Activated CD4-positive, alpha-beta T cell treated with anti-CD3 and anti-CD28 coated beads, Interleukin-2, amount 10 ng/mL, durations not matched to agents 7 days and 5 days (primary cell): ENCODE measurements around the gene ZGLP1. TPM values are rescaled to one million over a fixed set of nuclear protein-coding genes. Genes with fewer than 3 reads are reported as not detected.

Experiments used
- CTCF ChIA-PET: fragments of 350-600 bp; sonication (Branson Sonifier 250); formaldehyde crosslinking; loops from one replicate; lab custom pipeline; 2021; ENCODE audit warnings: antibody characterized with exemption; lab: Charles Lee
- POLR2A ChIA-PET: fragments of 350-600 bp; sonication (Branson Sonifier 250); formaldehyde crosslinking; loops from one replicate; lab custom pipeline; 2021; ENCODE audit warnings: antibody characterized with exemption; lab: Charles Lee
- DNase-seq: peaks from one replicate; pipeline ENCODE4 v3.0.0-alpha.2; 2020
- H3K27ac Mint-ChIP-seq: one replicate; pipeline ENCODE4 v1.8.0; 2021; ENCODE audit warnings: mild to moderate bottlenecking, moderate library complexity, mixed read lengths
- H3K27me3 Mint-ChIP-seq: one replicate; pipeline ENCODE4 v1.8.0; 2021; ENCODE audit warnings: mixed read lengths
- H3K36me3 Mint-ChIP-seq: one replicate; pipeline ENCODE4 v1.8.0; 2021; ENCODE audit warnings: low read depth, mixed read lengths
- H3K4me1 Mint-ChIP-seq: one replicate; pipeline ENCODE4 v1.8.0; 2021; ENCODE audit warnings: mixed read lengths
- H3K4me3 Mint-ChIP-seq: one replicate; pipeline ENCODE4 v1.8.0; 2021; ENCODE audit warnings: mild to moderate bottlenecking, moderate library complexity, mixed read lengths
- H3K9me3 Mint-ChIP-seq: one replicate; pipeline ENCODE4 v1.8.0; 2021; ENCODE audit warnings: mixed read lengths
- total RNA-seq, 2 experiments: library from RNA; stranded (reverse); gene quantifications; one replicate each; pipeline ENCODE4 v1.2.3, GENCODE V29; 2021

The ZGLP1 gene
- total RNA-seq, 2 experiments from 2014 or later: 1.6 to 3.4 TPM

DNA sequence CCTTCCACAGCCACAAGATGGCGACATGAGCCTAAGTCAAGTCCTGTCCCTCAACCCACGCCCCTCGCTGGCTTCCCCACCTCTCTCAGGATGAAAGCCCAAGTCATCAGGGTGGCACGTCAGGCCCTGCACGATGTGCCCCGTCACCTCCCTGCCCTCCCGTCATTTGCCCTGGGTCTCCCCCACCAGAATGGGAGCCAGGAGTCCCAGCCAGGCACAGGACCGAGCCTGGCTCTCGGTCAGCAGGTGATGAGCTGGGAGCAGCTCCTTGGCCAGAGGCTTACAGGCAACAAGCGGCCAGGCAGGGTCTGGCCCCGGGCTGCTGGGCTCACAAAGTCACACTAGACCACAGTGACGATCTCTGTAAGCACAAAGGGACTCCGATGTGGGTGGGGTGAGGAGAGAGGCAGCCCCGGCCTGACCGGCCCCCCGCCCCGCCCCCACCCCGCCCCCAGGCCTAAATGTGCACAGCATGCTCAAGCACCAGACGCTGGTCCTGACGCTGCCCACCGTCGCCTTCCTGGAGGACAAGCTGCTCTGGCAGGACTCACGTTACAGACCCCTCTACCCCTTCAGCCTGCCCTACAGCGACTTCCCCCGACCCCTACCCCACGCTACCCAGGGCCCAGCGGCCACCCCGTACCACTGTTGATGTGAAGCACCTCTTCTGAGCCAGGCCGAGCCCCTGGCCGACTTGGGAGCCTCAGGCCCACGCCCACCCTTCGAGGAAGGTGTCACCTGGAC lies 50.3 kb downstream of the ZGLP1 start:
- Mint-ChIP-seq H3K27ac (peak overlapping the region; percentile 64), H3K9me3 (no peaks in the 10 kb centered on the region), H3K27me3 (no peaks in the 10 kb centered on the region), H3K4me3 (no peak overlapping the region), H3K36me3 (peaks cover 38% of the 10 kb centered on the region), H3K4me1 (peaks cover 23% of the 10 kb centered on the region)
- POLR2A ChIA-PET: interaction anchor here (0.6 to 1.6 kb wide), 2 partner anchors 12 to 134 kb away, joined by 3 to 9 read pairs; partner anchors contain the start of gene ICAM1
- CTCF ChIA-PET: interaction anchor here (0.5 to 9.3 kb wide), 43 partner anchors 9 to 362 kb away, joined by 3 to 148 read pairs (median 5); partner anchors contain the start of genes CDC37, EIF3G, ICAM1 and ICAM4
- peak; percentile 95 for DNase-seq

DNA sequence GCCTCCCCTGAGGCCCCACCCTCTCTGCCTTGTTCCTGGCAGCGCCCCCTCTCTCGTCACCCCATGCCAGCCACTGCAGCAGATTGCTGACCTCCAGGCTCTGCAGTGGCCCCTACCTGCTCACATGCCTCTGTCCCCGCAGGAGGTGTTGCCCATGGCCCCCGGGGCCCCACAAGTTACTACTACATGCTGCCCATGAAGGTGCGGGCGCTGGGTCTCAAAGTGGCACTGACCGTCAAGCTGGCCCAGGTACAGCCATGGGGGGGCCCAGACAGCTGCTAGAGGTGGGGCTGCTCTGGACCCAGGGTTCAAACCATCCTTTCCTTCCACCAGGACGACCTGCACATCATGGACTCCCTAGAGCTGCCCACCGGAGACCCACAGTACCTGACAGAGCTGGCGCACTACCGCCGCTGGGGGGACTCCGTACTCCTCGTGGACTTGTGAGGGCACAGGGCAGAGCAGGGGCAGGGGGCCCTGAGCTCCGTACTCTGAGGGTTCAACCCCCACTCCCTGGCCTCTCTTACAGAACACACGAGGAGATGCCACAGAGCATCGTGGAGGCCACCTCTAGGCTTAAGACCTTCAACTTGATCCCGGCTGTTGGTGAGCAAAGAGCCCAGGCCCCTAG lies 51.4 kb downstream of the ZGLP1 start:
- DNase-seq: no peak
- H3K9me3 Mint-ChIP-seq: no peaks in the 10 kb centered on the region
- CTCF ChIA-PET: interaction anchor here (0.6 to 9.3 kb wide), 41 partner anchors 8 to 327 kb away, joined by 3 to 148 read pairs (median 5); partner anchors contain the start of genes CDC37, EIF3G, ICAM1 and ICAM4
- H3K4me3 Mint-ChIP-seq: no peak overlapping the region
- H3K27ac Mint-ChIP-seq: no peak overlapping the region
- H3K27me3 Mint-ChIP-seq: no peaks in the 10 kb centered on the region
- peaks cover 42% of the 10 kb centered on the region for H3K36me3 Mint-ChIP-seq
- H3K4me1 Mint-ChIP-seq: peaks cover 29% of the 10 kb centered on the region
- POLR2A ChIA-PET: interaction anchor here (0.6 kb wide), 1 partner anchor 135 kb away, joined by 3 read pairs; no protein-coding TSS in a partner anchor

DNA sequence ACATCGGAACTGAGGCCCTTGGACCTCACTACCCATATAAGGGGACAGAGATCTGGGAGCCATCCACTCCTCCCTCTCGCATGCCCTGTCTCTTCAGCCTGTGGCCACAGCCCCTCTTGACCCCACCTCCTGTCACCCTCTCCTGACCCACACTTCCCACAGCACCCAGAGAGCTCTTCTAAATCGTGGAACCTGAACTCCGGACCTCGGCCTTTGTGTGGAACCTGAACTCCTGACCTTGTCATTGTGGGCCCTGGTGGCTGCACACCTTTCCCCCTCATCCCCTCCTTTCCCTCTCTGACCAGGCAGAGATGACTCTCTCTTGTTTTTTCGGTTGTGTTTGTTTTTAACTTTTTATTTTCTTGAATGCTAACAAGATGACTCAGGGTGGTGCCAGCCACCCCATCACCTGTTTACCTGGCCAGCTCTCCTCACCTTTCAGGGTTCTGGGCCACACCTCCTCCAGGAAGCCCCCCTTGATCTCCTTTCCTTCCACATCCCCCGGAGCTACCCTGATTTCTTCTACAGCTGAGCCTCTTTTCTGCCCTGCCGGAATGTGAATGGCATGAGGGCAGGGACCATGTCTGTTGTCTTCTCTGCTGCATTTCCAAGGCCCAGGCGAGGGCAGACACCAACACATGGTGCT lies 52.5 kb downstream of the ZGLP1 start:
- no peaks in the 10 kb centered on the region for H3K27me3 Mint-ChIP-seq
- peaks cover 35% of the 10 kb centered on the region for H3K4me1 Mint-ChIP-seq
- ChIA-PET POLR2A (no interaction called here), CTCF (interaction anchor here (2.9 to 9.3 kb wide), 4 partner anchors 134 to 159 kb away, joined by 13 to 148 read pairs (median 18); partner anchors contain the start of gene CDC37)
- peak overlapping the region; percentile 52 for H3K27ac Mint-ChIP-seq
- H3K9me3 Mint-ChIP-seq: no peaks in the 10 kb centered on the region
- no peak overlapping the region for H3K4me3 Mint-ChIP-seq
- peaks cover 46% of the 10 kb centered on the region for H3K36me3 Mint-ChIP-seq
- DNase-seq: no peak

DNA sequence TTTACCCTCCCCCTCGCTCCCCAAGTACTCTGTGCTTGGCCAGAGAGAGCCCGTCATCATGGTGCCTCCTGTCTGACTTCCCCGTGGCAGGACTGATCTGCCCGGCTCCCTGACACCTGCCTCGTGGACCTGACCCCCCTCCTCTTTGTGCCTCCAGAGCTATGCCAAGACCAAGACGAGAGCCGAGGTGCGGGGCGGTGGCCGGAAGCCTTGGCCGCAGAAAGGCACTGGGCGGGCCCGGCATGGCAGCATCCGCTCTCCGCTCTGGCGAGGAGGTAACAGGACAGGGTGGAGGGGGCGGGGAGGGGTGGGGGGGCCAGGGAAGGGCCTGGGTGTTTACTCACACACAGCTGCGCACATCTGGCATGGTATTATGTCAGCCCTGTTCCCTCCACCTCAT lies 53.1 kb downstream of the ZGLP1 start:
- POLR2A ChIA-PET: no interaction called here
- Mint-ChIP-seq H3K4me1 (peaks cover 37% of the 10 kb centered on the region), H3K4me3 (no peak overlapping the region), H3K9me3 (no peaks in the 10 kb centered on the region), H3K36me3 (peaks cover 47% of the 10 kb centered on the region), H3K27ac (no peak overlapping the region), H3K27me3 (no peaks in the 10 kb centered on the region)
- CTCF ChIA-PET: interaction anchor here (1.0 to 9.3 kb wide), 2 partner anchors 13 to 134 kb away, joined by 4 to 148 read pairs; no protein-coding TSS in a partner anchor
- no peak for DNase-seq

DNA sequence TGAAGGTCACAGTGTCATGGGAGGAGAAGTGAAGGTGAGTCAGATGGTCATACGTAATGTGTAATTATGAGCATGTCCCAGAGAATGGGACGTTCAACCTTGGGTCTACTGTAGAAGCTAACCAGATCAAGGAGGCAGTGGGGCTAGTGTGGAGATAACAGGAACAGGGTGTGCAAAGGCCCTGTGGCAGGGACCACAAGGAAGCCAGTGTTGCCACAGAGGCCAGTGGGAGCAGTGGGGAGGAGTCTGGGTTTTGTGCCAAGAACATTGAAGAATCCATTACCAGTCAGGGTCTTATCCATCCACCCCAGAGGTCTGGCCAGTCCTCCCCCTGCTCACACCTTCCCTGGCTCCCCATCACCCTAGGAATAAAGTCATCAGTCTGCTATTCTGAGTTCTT lies 54.3 kb downstream of the ZGLP1 start:
- ChIA-PET POLR2A (no interaction called here), CTCF (interaction anchor here (0.8 to 9.3 kb wide), 3 partner anchors 14 to 159 kb away, joined by 3 to 148 read pairs (median 4); no protein-coding TSS in a partner anchor)
- Mint-ChIP-seq H3K27ac (no peak overlapping the region), H3K9me3 (no peaks in the 10 kb centered on the region), H3K36me3 (peaks cover 47% of the 10 kb centered on the region), H3K4me1 (peaks cover 40% of the 10 kb centered on the region), H3K4me3 (no peak overlapping the region), H3K27me3 (no peaks in the 10 kb centered on the region)
- DNase-seq: no peak

Other genes with a start within 250 kb of the ZGLP1 start
- 100 to 1,000 TPM; 100 to 108 TPM for gene SHFL, start 223.5 kb downstream of the ZGLP1 start, total RNA-seq
- gene ANGPTL6, start 207.1 kb downstream of the ZGLP1 start, total RNA-seq: 1 to 10 TPM in 1 of 2 experiments, under 1 TPM in 1; 0.99 to 1.3 TPM
- gene PPAN, start 203.5 kb downstream of the ZGLP1 start, total RNA-seq: 10 to 100 TPM; 77.8 to 77.9 TPM
- gene P2RY11, start 198.1 kb downstream of the ZGLP1 start, total RNA-seq: 10 to 100 TPM; 39.1 to 43.1 TPM
- gene EIF3G, start 189.9 kb downstream of the ZGLP1 start, total RNA-seq: 100 to 1,000 TPM; 228 to 230 TPM
- 100 to 1,000 TPM; 375 to 404 TPM for gene DNMT1, start 114.9 kb downstream of the ZGLP1 start, total RNA-seq
- 1 to 10 TPM; 6.1 to 6.5 TPM for gene S1PR2, start 78.5 kb downstream of the ZGLP1 start, total RNA-seq
- 10 to 100 TPM; 58.7 to 67.9 TPM for gene MRPL4, start 57.6 kb downstream of the ZGLP1 start, total RNA-seq
- 1 to 10 TPM; 8.0 to 9.0 TPM for gene ICAM1, start 38.7 kb downstream of the ZGLP1 start, total RNA-seq
- gene ICAM4, start 22.9 kb downstream of the ZGLP1 start, total RNA-seq: 1 to 10 TPM; 1.4 to 1.8 TPM
- under 1 TPM; 0.12 to 0.17 TPM for gene ICAM5, start 19.9 kb downstream of the ZGLP1 start, total RNA-seq
- gene FDX2, start 6.2 kb upstream of the ZGLP1 start, total RNA-seq: 1 to 10 TPM; 5.5 to 9.0 TPM
- 10 to 100 TPM; 69.3 to 75.6 TPM for gene RAVER1, start 23.7 kb upstream of the ZGLP1 start, total RNA-seq
- gene ICAM3, start 29.8 kb upstream of the ZGLP1 start, total RNA-seq: 100 to 1,000 TPM; 230 to 233 TPM
- gene TYK2, start 70.8 kb upstream of the ZGLP1 start, total RNA-seq: 100 to 1,000 TPM; 251 to 263 TPM
- 100 to 1,000 TPM; 200 to 205 TPM for gene CDC37, start 93.7 kb upstream of the ZGLP1 start, total RNA-seq
- gene PDE4A, start 110.7 kb upstream of the ZGLP1 start, total RNA-seq: 10 to 100 TPM; 12.7 to 14.3 TPM
- gene KEAP1, start 193.5 kb upstream of the ZGLP1 start, total RNA-seq: 10 to 100 TPM; 68.3 to 93.8 TPM
- not detected for gene S1PR5, start 207.6 kb upstream of the ZGLP1 start, total RNA-seq
- 10 to 100 TPM; 40.0 to 41.4 TPM for gene ATG4D, start 234.1 kb upstream of the ZGLP1 start, total RNA-seq